ENCODE results near the gene CSTPP1. TPM values are rescaled to one million over a fixed set of nuclear protein-coding genes. Genes with fewer than 3 reads are reported as not detected.

The CSTPP1 gene
- total RNA-seq, 6 experiments from 2014 or later, result 3.3 to 7.5 (median 4.6) TPM

GRCh38 chr11:47186076-47186699, 249.6 kb downstream of the CSTPP1 start, which contains the start of gene PACSIN3:
TSS of gene PACSIN3 (minus strand) at chr11:47186434. CDS start at chr11:47182727, 3,707 bp downstream.
- WGBS (ENCODE audit: insufficient coverage, low coverage, low lambda C conversion rate, missing lambda C conversion rate), result no CpG with 5 or more reads among the region's 80 CpGs
- TF ChIP-seq POLR2A (IDR thresholded peaks at IDR 0.05) (peak; percentile 29), CTCF (IDR thresholded peaks at IDR 0.05) (peak in 1 of 4 donors; percentile 6)
- peak in 2 of 3 donors; percentile 62 to 64 for DNase-seq
- no peaks in the 10 kb centered on the region for H3K27me3 ChIP-seq
- H3K4me3 ChIP-seq, result peak within 1 kb of the TSS; percentile 58 to 74 (median 74)
- H3K4me1 ChIP-seq, result peaks cover 0 to 54% (median 22%) of the 10 kb centered on the region in 4 donors
- no peaks in the 10 kb centered on the region for H3K36me3 ChIP-seq
- H3K9me3 ChIP-seq, result no peaks in the 10 kb centered on the region
- H3K27ac ChIP-seq, result peak within 1 kb of the TSS; percentile 60 to 80 (median 67)
- peak; percentile 42 to 67 (median 51) for ATAC-seq
- intact Hi-C loops (cut with DNase I), result no loop called here

GRCh38 chr11:47186700-47187695, 250.4 kb downstream of the CSTPP1 start:
- WGBS (ENCODE audit: insufficient coverage, low coverage, low lambda C conversion rate, missing lambda C conversion rate), result 3% methylated on average over 43 of the region's 63 CpGs
- no peak for TF ChIP-seq CTCF (IDR thresholded peaks at IDR 0.05)
- TF ChIP-seq POLR2A (IDR thresholded peaks at IDR 0.05), result peak; percentile 20
- intact Hi-C loops (cut with DNase I), result no loop called here
- ATAC-seq (peak; percentile 1 to 28 (median 8)), DNase-seq (peak in 1 of 3 donors; percentile 62)
- Histone ChIP-seq H3K9me3 (no peaks in the 10 kb centered on the region), H3K4me1 (peaks cover 0 to 55% (median 22%) of the 10 kb centered on the region in 4 donors), H3K27ac (peak overlapping the region; percentile 60 to 80 (median 62)), H3K27me3 (no peaks in the 10 kb centered on the region), H3K36me3 (no peaks in the 10 kb centered on the region), H3K4me3 (peak overlapping the region; percentile 58 to 74 (median 74))

GRCh38 chr11:47187723-47188122, 251.2 kb downstream of the CSTPP1 start:
- peak overlapping the region; percentile 60 to 80 (median 62) for H3K27ac ChIP-seq
- no peaks in the 10 kb centered on the region for H3K27me3 ChIP-seq
- peaks cover 0 to 57% (median 22%) of the 10 kb centered on the region in 4 donors for H3K4me1 ChIP-seq
- ATAC-seq (peak in 1 of 4 donors; percentile 10), DNase-seq (no peak)
- peak overlapping the region; percentile 58 to 74 (median 74) for H3K4me3 ChIP-seq
- H3K36me3 ChIP-seq, result no peaks in the 10 kb centered on the region
- TF ChIP-seq CTCF (IDR thresholded peaks at IDR 0.05) (no peak), POLR2A (IDR thresholded peaks at IDR 0.05) (peak; percentile 32)
- no peaks in the 10 kb centered on the region for H3K9me3 ChIP-seq
- intact Hi-C loops (cut with DNase I), result no loop called here
- WGBS (ENCODE audit: insufficient coverage, low coverage, low lambda C conversion rate, missing lambda C conversion rate), result 15% methylated on average over 4 of the region's 5 CpGs

GRCh38 chr11:47188259-47188658, 251.7 kb downstream of the CSTPP1 start:
- Histone ChIP-seq H3K36me3 (no peaks in the 10 kb centered on the region), H3K4me1 (peaks cover 0 to 57% (median 22%) of the 10 kb centered on the region in 4 donors), H3K27ac (peak overlapping the region; percentile 60 to 80 (median 62)), H3K27me3 (no peaks in the 10 kb centered on the region), H3K9me3 (no peaks in the 10 kb centered on the region), H3K4me3 (no peak overlapping the region)
- intact Hi-C loops (cut with DNase I), result no loop called here
- ATAC-seq (no peak), DNase-seq (no peak)
- TF ChIP-seq CTCF (IDR thresholded peaks at IDR 0.05), result no peak
- TF ChIP-seq POLR2A (IDR thresholded peaks at IDR 0.05), result no peak
- WGBS (ENCODE audit: insufficient coverage, low coverage, low lambda C conversion rate, missing lambda C conversion rate), result no CpG with 5 or more reads among the region's 1 CpG

Measured in right lobe of liver (tissue), 6 donors.